SU-DHL-6 (cell line): ENCODE measurements around the gene CXADR.

ENCODE experiments used
- CTCF ChIP-seq: fragments of 200-600 bp; sonication (generic); IDR thresholded peaks from one replicate; pipeline ENCODE4 v1.5.1; 2017; ENCODE audit warnings: antibody characterized with exemption, mild to moderate bottlenecking, low read length, moderate library complexity; ENCODE audit not compliant: insufficient read depth, poor library complexity, severe bottlenecking
- EZH2phosphoT487 ChIP-seq: fragments of 200-600 bp; sonication (generic), shearing (Covaris generic); conservative IDR thresholded peaks from 2 replicates; pipeline ENCODE4 v1.6.1; 2018; ENCODE audit warnings: mild to moderate bottlenecking, antibody characterized with exemption, low read length, moderate library complexity, mixed read lengths

GRCh38 chr21:17468698-17469097 lies 44.1 kb upstream of the CXADR start:
- no peak for TF ChIP-seq CTCF
- no peak for TF ChIP-seq EZH2phosphoT487
